HG03280 (cell line): ENCODE data around the gene RRP1.

Source experiments
- ATAC-seq: cut with Tn5 transposase; IDR thresholded peaks from one replicate; pipeline ENCODE4 v1.9.1; 2021; ENCODE audit warnings: mild to moderate bottlenecking, moderate library complexity; ENCODE audit not compliant: unreplicated experiment

RRP1 gene

GRCh38 chr21:43775190-43775589 lies 14.2 kb upstream of the RRP1 start:
- no peak for ATAC-seq

GRCh38 chr21:43775795-43776430 lies 13.5 kb upstream of the RRP1 start, which contains the start of gene CSTB:
Gene CSTB, minus strand, starts transcription at chr21:43776308. Its CDS starts 39 bp downstream, at chr21:43776269.
- peak; percentile 61 for ATAC-seq

- no peak for ATAC-seq
Measured at GRCh38 chr21:43777953-43778352, 11.4 kb upstream of the RRP1 start.

- no peak for ATAC-seq
Measured at GRCh38 chr21:43778469-43779335, 10.7 kb upstream of the RRP1 start.

- ATAC-seq, result no peak
Measured at GRCh38 chr21:43779660-43780059, 9.7 kb upstream of the RRP1 start.

- no peak for ATAC-seq
Measured at GRCh38 chr21:43781846-43782245, 7.5 kb upstream of the RRP1 start.

GRCh38 chr21:43782431-43783097 lies 6.8 kb upstream of the RRP1 start:
- ATAC-seq, result no peak

GRCh38 chr21:43783098-43783700 lies 6.2 kb upstream of the RRP1 start:
- ATAC-seq, result no peak

GRCh38 chr21:43785134-43785533 lies 4.2 kb upstream of the RRP1 start:
- no peak for ATAC-seq

- no peak for ATAC-seq
Measured at GRCh38 chr21:43786300-43786806, 3.0 kb upstream of the RRP1 start.

GRCh38 chr21:43786807-43787440 lies 2.5 kb upstream of the RRP1 start:
- no peak for ATAC-seq

GRCh38 chr21:43790010-43790524 lies 690 bp downstream of the RRP1 start:
- ATAC-seq, result no peak

GRCh38 chr21:43792406-43792805 lies 3.0 kb downstream of the RRP1 start:
- ATAC-seq, result no peak

- no peak for ATAC-seq
Measured at GRCh38 chr21:43793243-43793642, 3.9 kb downstream of the RRP1 start.

GRCh38 chr21:43794311-43794710 lies 4.9 kb downstream of the RRP1 start:
- ATAC-seq, result no peak

- no peak for ATAC-seq
Measured at GRCh38 chr21:43794857-43795256, 5.5 kb downstream of the RRP1 start.

GRCh38 chr21:43797415-43797814 lies 8.0 kb downstream of the RRP1 start:
- no peak for ATAC-seq

GRCh38 chr21:43797925-43798715 lies 8.7 kb downstream of the RRP1 start:
- ATAC-seq, result no peak

- ATAC-seq, result no peak
Measured at GRCh38 chr21:43799301-43799840, 10.0 kb downstream of the RRP1 start.
